HG03045 (cell line): ENCODE results near the gene ZNF224.
A peak's percentile ranks its signal among the peaks of the same experiment; 100 is the strongest.
"Not testable (repeated sequence)": the region's sequence is repeated elsewhere in the genome, so short reads cannot be mapped to it uniquely, and the experiment has no call there.

Experiments used
- ATAC-seq: cut with Tn5 transposase; IDR thresholded peaks from one replicate; pipeline ENCODE4 v1.9.1; 2021; ENCODE audit warnings: mild to moderate bottlenecking, moderate library complexity; ENCODE audit not compliant: unreplicated experiment

The ZNF224 gene

GRCh38 chr19:44121162-44121561 is 27.0 kb downstream of the ZNF224 start:
- not testable (repeated sequence) for ATAC-seq

GRCh38 chr19:44131955-44132354 is 37.8 kb downstream of the ZNF224 start:
- no peak for ATAC-seq

DNA sequence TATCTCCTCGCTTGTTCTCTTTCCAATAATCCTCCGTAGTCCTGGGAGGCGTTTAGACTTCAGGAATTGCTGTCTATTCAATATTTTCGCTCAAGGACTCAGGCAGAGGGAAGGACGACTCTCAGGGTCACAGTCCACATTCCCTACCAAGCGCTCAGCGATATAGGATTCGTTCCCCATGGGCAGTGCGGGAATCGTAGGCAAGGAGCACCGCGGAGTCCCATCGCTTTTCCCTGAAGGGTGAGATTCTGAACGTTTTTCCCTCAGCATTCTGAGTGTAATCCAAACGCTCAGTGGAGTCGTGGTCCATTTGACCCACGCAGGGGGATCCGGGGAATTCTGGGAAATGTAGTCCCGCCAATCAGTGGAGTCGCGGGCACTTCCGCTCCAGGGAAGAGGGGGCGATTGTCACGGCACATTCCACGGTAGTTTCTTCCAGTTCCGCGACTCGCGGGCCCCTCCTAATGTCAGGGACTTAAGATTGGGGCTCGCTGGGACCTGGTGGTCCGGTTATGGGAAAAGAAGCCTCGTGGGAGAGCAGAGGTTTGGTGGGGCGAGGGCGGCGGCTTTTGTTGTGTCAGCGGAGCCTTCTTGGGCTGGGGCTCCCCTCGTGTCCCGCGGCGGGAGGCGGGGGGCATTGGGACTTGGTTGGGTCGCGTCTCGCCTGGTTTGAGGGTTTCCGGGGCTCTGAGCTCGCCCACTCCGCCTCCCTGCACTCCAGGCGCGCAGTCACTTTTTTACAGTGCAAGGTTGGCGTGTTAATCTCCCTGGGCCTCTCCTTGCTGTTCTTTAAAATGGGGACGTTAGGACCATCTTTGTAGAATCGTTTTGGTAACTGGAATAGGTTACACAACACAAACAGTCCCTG is 47.3 kb downstream of the ZNF224 start, which contains the start of gene ZNF234:
Gene ZNF234, plus strand, starts transcription at position 364 of the 868 bp plus-strand sequence. CDS start 3,079 bp downstream, outside the sequence.
- ATAC-seq: peak; percentile 66

DNA sequence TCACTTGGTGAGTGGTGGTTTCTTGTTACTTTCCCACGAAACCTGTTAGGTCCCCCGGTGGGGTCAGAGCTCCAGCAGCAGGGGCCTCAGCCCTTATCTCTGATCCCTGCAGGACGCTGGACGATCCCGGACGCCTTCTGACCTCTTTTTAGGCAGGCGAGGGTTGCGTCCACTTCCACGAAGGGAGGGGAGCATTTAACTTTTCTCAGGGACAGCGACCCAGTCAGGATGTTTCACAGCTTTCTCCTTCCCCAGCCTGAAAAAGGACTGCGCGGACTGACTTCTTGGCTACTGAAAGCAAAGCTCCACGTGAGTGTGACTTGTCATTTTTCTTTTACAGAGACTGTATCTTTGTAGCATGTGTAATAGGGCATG is 47.9 kb downstream of the ZNF224 start:
- no peak for ATAC-seq

DNA sequence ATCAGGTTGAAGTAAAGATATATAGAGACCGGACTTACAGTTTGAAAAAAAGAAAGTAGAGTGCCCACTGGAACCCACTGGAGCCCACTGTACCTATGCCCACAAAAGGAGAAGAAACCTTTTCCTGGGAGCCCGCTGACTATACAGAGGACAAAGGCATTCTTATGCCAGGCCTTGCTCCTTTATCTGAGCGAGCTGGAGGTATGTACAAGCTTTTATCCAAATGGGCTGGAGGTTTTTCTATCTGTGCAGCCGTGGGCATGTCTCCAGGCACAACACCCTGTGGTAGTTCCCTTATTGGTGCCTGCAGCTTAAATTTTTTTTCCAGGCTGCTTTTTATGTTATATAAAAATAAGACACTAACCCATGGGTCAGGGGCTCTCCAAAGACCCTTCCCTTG is 55.6 kb downstream of the ZNF224 start:
- no peak for ATAC-seq

- ATAC-seq: no peak
Observed at GRCh38 chr19:44151491-44151890, 57.3 kb downstream of the ZNF224 start.

DNA sequence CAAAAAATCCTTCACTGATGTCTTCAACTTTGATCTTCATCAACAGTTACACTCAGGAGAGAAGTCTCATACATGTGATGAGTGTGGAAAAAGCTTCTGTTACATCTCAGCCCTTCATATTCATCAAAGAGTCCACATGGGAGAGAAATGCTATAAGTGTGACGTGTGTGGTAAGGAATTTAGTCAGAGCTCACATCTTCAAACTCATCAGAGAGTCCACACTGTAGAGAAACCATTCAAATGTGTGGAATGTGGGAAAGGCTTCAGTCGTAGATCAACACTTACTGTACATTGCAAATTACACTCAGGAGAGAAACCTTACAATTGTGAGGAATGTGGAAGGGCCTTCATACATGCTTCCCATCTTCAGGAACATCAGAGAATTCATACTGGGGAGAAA is 62.3 kb downstream of the ZNF224 start:
- no peak for ATAC-seq
